CD4-positive, alpha-beta T cell (primary cell): ENCODE measurements around the gene TUB. TPM values are rescaled to one million over a fixed set of nuclear protein-coding genes. Genes with fewer than 3 reads are reported as not detected.

Source experiments
- ATAC-seq: fragments of 200-7000 bp; cut with Tn5 transposase; one replicate; pipeline ENCODE4 v1.10.0; 2022; ENCODE audit warnings: mild to moderate bottlenecking; ENCODE audit not compliant: poor library complexity
- CTCF ChIA-PET: fragments of 350-600 bp; sonication (Branson Sonifier 250); formaldehyde crosslinking; loops from one replicate; lab custom pipeline; 2021; ENCODE audit warnings: antibody characterized with exemption, inconsistent platforms; lab: Charles Lee
- POLR2A ChIA-PET: fragments of 350-600 bp; sonication (Branson Sonifier 250); formaldehyde crosslinking; loops from one replicate; lab custom pipeline; 2021; ENCODE audit warnings: antibody characterized with exemption, inconsistent platforms; lab: Charles Lee
- DNase-seq, 14 experiments: peaks; one replicate each; pipeline ENCODE4 v3.0.0-alpha.2; 2013 to 2020; ENCODE audit warnings: mixed read lengths in 2 of 14
- H3K27ac ChIP-seq, 2 donors: one replicate each; pipeline versions ENCODE4 v1.5.1 to v1.7.0; 2013; ENCODE audit warnings: low read length in 2 of 2, low read depth in 1 of 2, mild to moderate bottlenecking in 1 of 2
- H3K27me3 ChIP-seq, 2 experiments: 1 replicate in 1 of 2; 2 replicates in 1 of 2; pipeline versions ENCODE4 v1.6.1 to v1.7.0; 2013; ENCODE audit warnings: low read length in 2 of 2, control low read depth in 1 of 2, mild to moderate bottlenecking in 1 of 2, moderate library complexity in 1 of 2; ENCODE audit not compliant: insufficient read depth in 2 of 2, control insufficient read depth in 1 of 2
- H3K36me3 ChIP-seq: one replicate; pipeline ENCODE4 v1.6.1; 2013; ENCODE audit warnings: low read length, control low read depth; ENCODE audit not compliant: insufficient read depth
- H3K4me1 ChIP-seq: one replicate; pipeline ENCODE4 v1.6.1; 2013; ENCODE audit warnings: low read length, control low read depth; ENCODE audit not compliant: insufficient read depth
- H3K4me3 ChIP-seq: one replicate; pipeline ENCODE4 v1.5.1; 2013; ENCODE audit warnings: mild to moderate bottlenecking, low read length, moderate library complexity
- H3K9me3 ChIP-seq, 2 experiments: 1 replicate in 1 of 2; 2 replicates in 1 of 2; pipeline versions ENCODE4 v1.6.1 to v1.7.0; 2013; ENCODE audit warnings: low read length in 2 of 2, mild to moderate bottlenecking in 2 of 2, control low read depth in 1 of 2, moderate library complexity in 1 of 2; ENCODE audit not compliant: control insufficient read depth in 1 of 2, insufficient read depth in 1 of 2
- H3K27ac Mint-ChIP-seq: one replicate; pipeline ENCODE4 v1.8.0; 2020; ENCODE audit warnings: mixed read lengths
- H3K27me3 Mint-ChIP-seq: one replicate; pipeline ENCODE4 v1.8.0; 2021; ENCODE audit warnings: mixed read lengths
- H3K36me3 Mint-ChIP-seq: one replicate; pipeline ENCODE4 v1.8.0; 2021; ENCODE audit warnings: low read depth, mixed read lengths
- H3K4me1 Mint-ChIP-seq: one replicate; pipeline ENCODE4 v1.8.0; 2021; ENCODE audit warnings: low read depth, mixed read lengths
- H3K4me3 Mint-ChIP-seq: one replicate; pipeline ENCODE4 v1.8.0; 2020; ENCODE audit warnings: mild to moderate bottlenecking, mixed read lengths
- H3K9me3 Mint-ChIP-seq: one replicate; pipeline ENCODE4 v1.8.0; 2020; ENCODE audit warnings: mixed read lengths
- intact Hi-C, 2 experiments: fragments of 100-400 bp; cut with DNase I in 1 of 2; cut with micrococcal nuclease in 1 of 2; formaldehyde crosslinking; loops; one replicate each; pipeline versions ENCODE4 v1.15.1 to v1.9.0; 2023 to 2025; cut with DNase I, micrococcal nuclease
- total RNA-seq, 174 experiments: library from RNA in 2 of 174; stranded (reverse) in 2 of 174; gene quantifications; one replicate each; pipeline ENCODE4 v1.2.3 and lab custom pipeline; 2021 to 2026
- TF ChIP-seq, protein P1 (sequence below): fragments of 200-600 bp; IDR thresholded peaks from one replicate; pipeline ENCODE4 v1.8.0; 2022; ENCODE audit warnings: antibody characterized with exemption, mild to moderate bottlenecking

The TUB gene
- total RNA-seq, 2 experiments from 2014 or later: 0.08 TPM; not detected in 1

DNA sequence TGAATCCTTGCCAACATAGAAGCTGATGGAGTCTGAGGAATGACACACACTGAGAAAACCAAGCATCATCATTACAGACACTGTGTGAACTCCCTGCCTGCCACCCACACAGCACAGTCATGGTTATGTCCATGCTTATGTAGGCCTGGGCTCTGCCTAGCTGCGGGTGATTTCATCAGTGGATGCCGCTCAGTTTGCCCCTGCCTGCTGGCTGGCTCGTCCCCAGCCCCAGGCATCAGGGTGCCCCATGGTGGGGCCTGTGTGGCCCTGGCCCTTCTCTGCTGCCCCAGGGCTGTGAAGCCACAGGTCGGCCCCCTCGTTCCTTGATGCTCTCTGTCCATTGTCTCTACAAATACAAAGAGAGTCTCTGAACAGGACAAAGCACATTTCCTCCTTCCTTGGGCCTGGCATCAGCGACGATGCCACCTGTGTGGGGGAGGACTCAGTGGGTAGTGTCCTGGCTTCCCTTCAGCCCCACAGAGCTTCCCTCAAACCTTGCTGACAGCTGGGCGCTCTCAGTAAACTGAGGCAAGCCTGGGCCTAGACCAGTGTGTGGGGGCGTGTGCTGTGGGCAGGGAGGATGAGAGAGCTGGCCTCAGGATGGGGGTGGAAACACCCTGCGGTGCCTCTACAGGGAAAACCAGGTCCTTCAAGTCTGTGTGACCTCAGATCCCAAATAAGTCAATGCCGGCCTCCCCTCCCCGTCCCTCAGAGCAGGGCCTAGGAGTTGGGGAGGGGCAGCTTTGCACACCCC, 20.0 kb upstream of the TUB start:
- no peak for ATAC-seq
- no peaks in the 10 kb centered on the region for H3K27me3 Mint-ChIP-seq

GRCh38 chr11:8061555-8062428, 19.2 kb upstream of the TUB start:
- Histone ChIP-seq H3K36me3 (no peaks in the 10 kb centered on the region), H3K27ac (no peak overlapping the region), H3K9me3 (no peaks in the 10 kb centered on the region), H3K4me1 (no peaks in the 10 kb centered on the region), H3K4me3 (no peak overlapping the region), H3K27me3 (no peaks in the 10 kb centered on the region)
- POLR2A ChIA-PET: no interaction called here
- TF ChIP-seq, protein P1, sequence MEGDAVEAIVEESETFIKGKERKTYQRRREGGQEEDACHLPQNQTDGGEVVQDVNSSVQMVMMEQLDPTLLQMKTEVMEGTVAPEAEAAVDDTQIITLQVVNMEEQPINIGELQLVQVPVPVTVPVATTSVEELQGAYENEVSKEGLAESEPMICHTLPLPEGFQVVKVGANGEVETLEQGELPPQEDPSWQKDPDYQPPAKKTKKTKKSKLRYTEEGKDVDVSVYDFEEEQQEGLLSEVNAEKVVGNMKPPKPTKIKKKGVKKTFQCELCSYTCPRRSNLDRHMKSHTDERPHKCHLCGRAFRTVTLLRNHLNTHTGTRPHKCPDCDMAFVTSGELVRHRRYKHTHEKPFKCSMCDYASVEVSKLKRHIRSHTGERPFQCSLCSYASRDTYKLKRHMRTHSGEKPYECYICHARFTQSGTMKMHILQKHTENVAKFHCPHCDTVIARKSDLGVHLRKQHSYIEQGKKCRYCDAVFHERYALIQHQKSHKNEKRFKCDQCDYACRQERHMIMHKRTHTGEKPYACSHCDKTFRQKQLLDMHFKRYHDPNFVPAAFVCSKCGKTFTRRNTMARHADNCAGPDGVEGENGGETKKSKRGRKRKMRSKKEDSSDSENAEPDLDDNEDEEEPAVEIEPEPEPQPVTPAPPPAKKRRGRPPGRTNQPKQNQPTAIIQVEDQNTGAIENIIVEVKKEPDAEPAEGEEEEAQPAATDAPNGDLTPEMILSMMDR: no peak
- H3K4me3 Mint-ChIP-seq: no peak overlapping the region
- H3K9me3 Mint-ChIP-seq: no peaks in the 10 kb centered on the region
- no peaks in the 10 kb centered on the region for H3K4me1 Mint-ChIP-seq
- intact Hi-C loops: no loop called here
- no peaks in the 10 kb centered on the region for H3K36me3 Mint-ChIP-seq
- no peak overlapping the region for H3K27ac Mint-ChIP-seq
- peak in 2 of 14 experiments; percentile 7 to 15 for DNase-seq
- CTCF ChIA-PET: no interaction called here
- no peaks in the 10 kb centered on the region for H3K27me3 Mint-ChIP-seq
- ATAC-seq: no peak

More for the DNA sequence above, 20.0 kb upstream of the TUB start:
- Mint-ChIP-seq H3K36me3 (no peaks in the 10 kb centered on the region), H3K4me3 (no peak overlapping the region), H3K27ac (no peak overlapping the region), H3K9me3 (no peaks in the 10 kb centered on the region), H3K4me1 (no peaks in the 10 kb centered on the region)
- H3K4me1 ChIP-seq: no peaks in the 10 kb centered on the region
- H3K9me3 ChIP-seq: no peaks in the 10 kb centered on the region
- no peak overlapping the region for H3K27ac ChIP-seq
- H3K4me3 ChIP-seq: no peak overlapping the region
- intact Hi-C loops: no loop called here
- TF ChIP-seq, protein P1: no peak
- ChIA-PET POLR2A (no interaction called here), CTCF (no interaction called here)
- H3K36me3 ChIP-seq: no peaks in the 10 kb centered on the region
- no peak for DNase-seq
- no peaks in the 10 kb centered on the region for H3K27me3 ChIP-seq

GRCh38 chr11:8062781-8063257, 18.2 kb upstream of the TUB start:
- ATAC-seq (no peak), DNase-seq (no peak)
- TF ChIP-seq, protein P1: no peak
- Mint-ChIP-seq H3K4me1 (no peaks in the 10 kb centered on the region), H3K9me3 (no peaks in the 10 kb centered on the region), H3K4me3 (no peak overlapping the region), H3K36me3 (no peaks in the 10 kb centered on the region), H3K27me3 (no peaks in the 10 kb centered on the region), H3K27ac (no peak overlapping the region)
- Histone ChIP-seq H3K9me3 (no peaks in the 10 kb centered on the region), H3K36me3 (no peaks in the 10 kb centered on the region), H3K4me1 (no peaks in the 10 kb centered on the region), H3K27me3 (peaks cover 0 to 3% of the 10 kb centered on the region in 2 experiments), H3K4me3 (no peak overlapping the region), H3K27ac (no peak overlapping the region)
- intact Hi-C loops: no loop called here
- ChIA-PET POLR2A (no interaction called here), CTCF (no interaction called here)
